GM12878 (cell line): ENCODE measurements around the gene TARS3. TPM values are rescaled to one million over a fixed set of nuclear protein-coding genes. Genes with fewer than 3 reads are reported as not detected.

Experiments used
- ATAC-seq: fragments of 200-7000 bp; cut with Tn5 transposase; 3 replicates; pipeline ENCODE4 v1.9.1; 2020; ENCODE audit warnings: mild to moderate bottlenecking, moderate library complexity
- BruUV-seq: library from RNA; stranded (reverse); fragments of 400-500 nt; replicated peaks from 2 replicates; lab custom pipeline; 2021; lab: Mats Ljungman, UMichigan
- CTCF ChIA-PET: fragments of 300-600 bp; sonication (Branson Sonifier 250); formaldehyde crosslinking; extraction: SDS; loops from one replicate; lab custom pipeline; 2021; ENCODE audit warnings: inconsistent platforms; lab: Yijun Ruan, JAX
- POLR2A ChIA-PET: fragments of 350-600 bp; formaldehyde crosslinking; extraction: SDS; loops from one replicate; lab custom pipeline; 2021; ENCODE audit warnings: inconsistent platforms; lab: Charles Lee
- RAD21 ChIA-PET: fragments of 300-600 bp; sonication (Branson Sonifier 250); formaldehyde crosslinking; loops from one replicate; lab custom pipeline; 2023; ENCODE audit warnings: antibody characterized with exemption; ENCODE audit not compliant: unreplicated experiment; lab: Charles Lee
- SMC1A ChIA-PET: fragments of 300-600 bp; sonication (Branson Sonifier 250); formaldehyde crosslinking; loops from one replicate; lab custom pipeline; 2023; ENCODE audit not compliant: unreplicated experiment, uncharacterized antibody; lab: Charles Lee
- DNase-seq: peaks from one replicate; pipeline ENCODE4 v3.0.0-alpha.2; 2011; ENCODE audit warnings: low read depth, low spot score
- FAIRE-seq: peaks from 3 replicates; lab custom pipeline; 2011; peaks lifted over from hg19 to GRCh38; lab: Jason Lieb, UNC
- H2AFZ ChIP-seq: 2 replicates; pipeline ENCODE4 v1.6.0; 2011; ENCODE audit warnings: low read depth, low read length, control low read depth; ENCODE audit not compliant: control insufficient read depth
- H3K27ac ChIP-seq: 2 replicates; pipeline ENCODE4 v1.5.1; 2011; ENCODE audit warnings: control low read depth; ENCODE audit not compliant: control insufficient read depth, insufficient read depth
- H3K27me3 ChIP-seq, 2 experiments: replicated peaks in 1 of 2; 2 replicates each; pipeline versions ENCODE4 v1.6.0 to v1.6.1; 2011; ENCODE audit warnings: low read length in 1 of 2; ENCODE audit not compliant: control insufficient read depth in 2 of 2, insufficient read depth in 2 of 2
- H3K36me3 ChIP-seq, 2 experiments: 2 replicates each; pipeline ENCODE4 v1.5.1; 2011; ENCODE audit warnings: low read length in 1 of 2; ENCODE audit not compliant: control insufficient read depth in 2 of 2, insufficient read depth in 2 of 2
- H3K4me1 ChIP-seq: 2 replicates; pipeline ENCODE4 v1.6.1; 2011; ENCODE audit warnings: mild to moderate bottlenecking, low read length, moderate library complexity, mixed read lengths; ENCODE audit not compliant: control insufficient read depth, insufficient read depth
- H3K4me2 ChIP-seq: 2 replicates; pipeline ENCODE4 v1.6.0; 2011; ENCODE audit warnings: control low read depth; ENCODE audit not compliant: control insufficient read depth, insufficient read depth
- H3K4me3 ChIP-seq: fragments of 200-600 bp; sonication (generic); 2 replicates; pipeline ENCODE4 v1.5.1; 2016
- H3K79me2 ChIP-seq: 2 replicates; pipeline ENCODE4 v1.6.0; 2011; ENCODE audit warnings: low read length; ENCODE audit not compliant: control insufficient read depth, insufficient read depth
- H3K9ac ChIP-seq: 2 replicates; pipeline ENCODE4 v1.8.0; 2011; ENCODE audit warnings: low read length, control low read depth, mixed read lengths; ENCODE audit not compliant: control insufficient read depth, insufficient read depth
- H3K9me3 ChIP-seq: replicated peaks from 3 replicates; pipeline ENCODE4 v1.5.1; 2011; ENCODE audit warnings: mild to moderate bottlenecking, low read length; ENCODE audit not compliant: control insufficient read depth, insufficient read depth
- H4K20me1 ChIP-seq: 2 replicates; pipeline ENCODE4 v1.6.0; 2011; ENCODE audit not compliant: control insufficient read depth, insufficient read depth
- ASH2L ChIP-seq: fragments of 300-600, 200-600 bp; sonication (generic); IDR thresholded peaks from 2 replicates; pipeline ENCODE4 v1.6.1; 2017; ENCODE audit warnings: low read depth, mild to moderate bottlenecking, borderline replicate concordance
- BMI1 ChIP-seq: fragments of 450-650 bp; IDR thresholded peaks from 2 replicates; pipeline ENCODE4 v1.6.1; 2016; ENCODE audit warnings: mild to moderate bottlenecking, moderate library complexity, borderline replicate concordance
- SP1 ChIP-seq: IDR thresholded peaks from one replicate; pipeline ENCODE4 v1.6.1; 2011; ENCODE audit warnings: low read depth, low read length
- ZNF207 ChIP-seq: fragments of 450-650 bp; IDR thresholded peaks from 2 replicates; pipeline ENCODE4 v1.6.1; 2014; ENCODE audit warnings: antibody characterized with exemption, mild to moderate bottlenecking, borderline replicate concordance
- ZNF384 ChIP-seq: IDR thresholded peaks from 2 replicates; pipeline ENCODE4 v1.6.1; 2012; ENCODE audit warnings: low read depth, mild to moderate bottlenecking, low read length, improper control_type of control experiment, borderline replicate concordance
- WGBS: methylation state at CpG from one replicate; pipeline ENCODE4 v1.1.6; 2016; ENCODE audit warnings: low lambda C conversion rate; ENCODE audit not compliant: insufficient replicate concordance, insufficient coverage; ENCODE audit errors: missing lambda C conversion rate; 5-methylcytosine and 5-hydroxymethylcytosine counted together
- in situ Hi-C: fragments of 300-500 bp; cut with MboI; formaldehyde crosslinking; loops from 9 replicates; pipeline ENCODE4 v1.14.3; 2018; ENCODE audit warnings: mixed read lengths
- intact Hi-C: fragments of 100-400 bp; cut with micrococcal nuclease; formaldehyde crosslinking; loops from one replicate; pipeline ENCODE4 v1.14.2; 2022; ENCODE audit not compliant: unreplicated experiment
- polyA plus RNA-seq, 11 experiments: library from polyadenylated mRNA; depleted of rRNA in 4 of 11; unstranded in 6 of 11; stranded (reverse) in 5 of 11; fragments of >200 nt; fragmentation: Nextera tagmentation in 4 of 11; fragmentation: Illumina TruSeq in 1 of 11; extraction: Ambion mirVana in 4 of 11; extraction: Trizol in 1 of 11; gene quantifications; 1 replicate in 1 of 11; 2 replicates in 10 of 11; pipeline versions ENCODE4 v1.2.1 to v1.2.3, GENCODE V29; 2011 to 2016; ENCODE audit warnings: inconsistent platforms in 2 of 11, missing spikeins in 2 of 11, low read depth in 1 of 11
- total RNA-seq, 4 experiments: library from RNA; depleted of rRNA in 3 of 4; stranded (reverse); fragments of >200 nt in 3 of 4; fragmentation: Illumina TruSeq in 1 of 4; extraction: Trizol in 1 of 4; gene quantifications; 2 replicates each; pipeline versions ENCODE4 v1.2.1 to v1.2.3, GENCODE V29; 2013 to 2021
- TF ChIP-seq, protein P1 (sequence below): IDR thresholded peaks from 2 replicates; pipeline ENCODE4 v1.6.1; 2012; ENCODE audit warnings: low read depth, low read length, improper control_type of control experiment
- TF ChIP-seq, protein P2 (sequence below): IDR thresholded peaks from 2 replicates; pipeline ENCODE4 v1.6.1; 2011; ENCODE audit warnings: low read depth, low read length, improper control_type of control experiment, borderline replicate concordance
- TF ChIP-seq, protein P3 (sequence below): IDR thresholded peaks from 2 replicates; pipeline ENCODE4 v1.6.1; 2012; ENCODE audit warnings: low read length, inconsistent platforms
- TF ChIP-seq, protein P4 (sequence below): fragments of 450-650 bp; IDR thresholded peaks from 2 replicates; pipeline ENCODE4 v1.6.1; 2017; ENCODE audit warnings: mild to moderate bottlenecking, low read depth, inconsistent platforms; ENCODE audit not compliant: poor library complexity, severe bottlenecking
- TF ChIP-seq, protein P5 (sequence below): fragments of 450-650 bp; IDR thresholded peaks from 2 replicates; pipeline ENCODE4 v1.6.1; 2018; ENCODE audit warnings: mild to moderate bottlenecking, low read depth, moderate library complexity; ENCODE audit not compliant: partially characterized antibody
- TF ChIP-seq, protein P6 (sequence below): IDR thresholded peaks from 2 replicates; pipeline ENCODE4 v1.6.1; 2012; ENCODE audit warnings: low read depth, low read length, improper control_type of control experiment

Gene TARS3
- total and polyA plus RNA-seq, 10 of the 15 experiments (the other 5 are each of a cell fraction or from before 2014, with no cell fraction given) = 1.4 to 7.8 (median 5.3) TPM

DNA sequence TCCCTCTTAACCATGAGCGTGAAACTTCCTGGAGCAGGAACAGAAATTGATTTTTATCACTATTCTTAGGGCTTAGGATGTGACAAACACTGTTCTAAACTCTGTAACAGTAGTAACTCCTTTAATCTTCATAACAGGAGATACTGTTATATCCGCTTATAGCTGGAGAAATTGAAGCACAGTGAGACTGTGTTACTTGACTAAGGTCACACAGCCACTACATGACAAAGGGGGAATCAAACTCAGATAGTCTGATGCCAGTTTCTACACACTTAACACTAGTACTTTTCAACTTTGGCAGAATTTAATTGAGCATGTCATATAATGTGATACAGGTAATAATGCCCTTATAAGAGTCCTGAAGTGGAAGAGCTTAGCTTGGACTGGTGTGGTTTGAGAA lies 800 bp upstream of the TARS3 start:
- Histone ChIP-seq H3K27me3 (no peaks in the 10 kb centered on the region), H3K79me2 (no peaks in the 10 kb centered on the region; the same call in 1 of the 2 replicates), H3K9ac (no peak overlapping the region), H4K20me1 (no peaks in the 10 kb centered on the region), H3K9me3 (peaks cover 5% of the 10 kb centered on the region; the same call in 2 of the 3 replicates), H3K4me2 (no peak overlapping the region), H3K4me3 (no peak overlapping the region), H3K4me1 (peaks cover 3% of the 10 kb centered on the region; the same call in 1 of the 2 replicates), H3K36me3 (peaks cover 2 to 9% of the 10 kb centered on the region in 2 experiments; a peak in 2 of 4 replicates), H3K27ac (no peak overlapping the region), H2AFZ (no peak overlapping the region; the same call in 1 of the 2 replicates)
- DNase-seq (no peak), FAIRE-seq (no peak), ATAC-seq (no peak)
- ChIA-PET CTCF (interaction anchor here (1.8 kb wide), 1 partner anchor 56 kb away, joined by 3 read pairs; no protein-coding TSS in a partner anchor), POLR2A (no interaction called here), RAD21 (no interaction called here), SMC1A (no interaction called here)
- intact Hi-C loops = loop anchor here (2.0 kb wide), 1 partner anchor 432 kb away; no protein-coding TSS in a partner anchor
- in situ Hi-C loops = no loop called here
- 50% methylated on average over 2 of the region's 2 CpGs for WGBS
- BruUV-seq = no TSS peak
- TF ChIP-seq, protein P1, sequence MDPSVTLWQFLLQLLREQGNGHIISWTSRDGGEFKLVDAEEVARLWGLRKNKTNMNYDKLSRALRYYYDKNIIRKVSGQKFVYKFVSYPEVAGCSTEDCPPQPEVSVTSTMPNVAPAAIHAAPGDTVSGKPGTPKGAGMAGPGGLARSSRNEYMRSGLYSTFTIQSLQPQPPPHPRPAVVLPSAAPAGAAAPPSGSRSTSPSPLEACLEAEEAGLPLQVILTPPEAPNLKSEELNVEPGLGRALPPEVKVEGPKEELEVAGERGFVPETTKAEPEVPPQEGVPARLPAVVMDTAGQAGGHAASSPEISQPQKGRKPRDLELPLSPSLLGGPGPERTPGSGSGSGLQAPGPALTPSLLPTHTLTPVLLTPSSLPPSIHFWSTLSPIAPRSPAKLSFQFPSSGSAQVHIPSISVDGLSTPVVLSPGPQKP = no peak
- TF ChIP-seq BMI1 = no peak
- TF ChIP-seq, protein P2, sequence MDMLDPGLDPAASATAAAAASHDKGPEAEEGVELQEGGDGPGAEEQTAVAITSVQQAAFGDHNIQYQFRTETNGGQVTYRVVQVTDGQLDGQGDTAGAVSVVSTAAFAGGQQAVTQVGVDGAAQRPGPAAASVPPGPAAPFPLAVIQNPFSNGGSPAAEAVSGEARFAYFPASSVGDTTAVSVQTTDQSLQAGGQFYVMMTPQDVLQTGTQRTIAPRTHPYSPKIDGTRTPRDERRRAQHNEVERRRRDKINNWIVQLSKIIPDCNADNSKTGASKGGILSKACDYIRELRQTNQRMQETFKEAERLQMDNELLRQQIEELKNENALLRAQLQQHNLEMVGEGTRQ = no peak
- no peak for TF ChIP-seq ZNF207
- no peak for TF ChIP-seq ASH2L
- TF ChIP-seq, protein P3, sequence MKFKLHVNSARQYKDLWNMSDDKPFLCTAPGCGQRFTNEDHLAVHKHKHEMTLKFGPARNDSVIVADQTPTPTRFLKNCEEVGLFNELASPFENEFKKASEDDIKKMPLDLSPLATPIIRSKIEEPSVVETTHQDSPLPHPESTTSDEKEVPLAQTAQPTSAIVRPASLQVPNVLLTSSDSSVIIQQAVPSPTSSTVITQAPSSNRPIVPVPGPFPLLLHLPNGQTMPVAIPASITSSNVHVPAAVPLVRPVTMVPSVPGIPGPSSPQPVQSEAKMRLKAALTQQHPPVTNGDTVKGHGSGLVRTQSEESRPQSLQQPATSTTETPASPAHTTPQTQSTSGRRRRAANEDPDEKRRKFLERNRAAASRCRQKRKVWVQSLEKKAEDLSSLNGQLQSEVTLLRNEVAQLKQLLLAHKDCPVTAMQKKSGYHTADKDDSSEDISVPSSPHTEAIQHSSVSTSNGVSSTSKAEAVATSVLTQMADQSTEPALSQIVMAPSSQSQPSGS = no peak
- TF ChIP-seq, protein P4, sequence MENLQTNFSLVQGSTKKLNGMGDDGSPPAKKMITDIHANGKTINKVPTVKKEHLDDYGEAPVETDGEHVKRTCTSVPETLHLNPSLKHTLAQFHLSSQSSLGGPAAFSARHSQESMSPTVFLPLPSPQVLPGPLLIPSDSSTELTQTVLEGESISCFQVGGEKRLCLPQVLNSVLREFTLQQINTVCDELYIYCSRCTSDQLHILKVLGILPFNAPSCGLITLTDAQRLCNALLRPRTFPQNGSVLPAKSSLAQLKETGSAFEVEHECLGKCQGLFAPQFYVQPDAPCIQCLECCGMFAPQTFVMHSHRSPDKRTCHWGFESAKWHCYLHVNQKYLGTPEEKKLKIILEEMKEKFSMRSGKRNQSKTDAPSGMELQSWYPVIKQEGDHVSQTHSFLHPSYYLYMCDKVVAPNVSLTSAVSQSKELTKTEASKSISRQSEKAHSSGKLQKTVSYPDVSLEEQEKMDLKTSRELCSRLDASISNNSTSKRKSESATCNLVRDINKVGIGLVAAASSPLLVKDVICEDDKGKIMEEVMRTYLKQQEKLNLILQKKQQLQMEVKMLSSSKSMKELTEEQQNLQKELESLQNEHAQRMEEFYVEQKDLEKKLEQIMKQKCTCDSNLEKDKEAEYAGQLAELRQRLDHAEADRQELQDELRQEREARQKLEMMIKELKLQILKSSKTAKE = no peak
- TF ChIP-seq, protein P5, sequence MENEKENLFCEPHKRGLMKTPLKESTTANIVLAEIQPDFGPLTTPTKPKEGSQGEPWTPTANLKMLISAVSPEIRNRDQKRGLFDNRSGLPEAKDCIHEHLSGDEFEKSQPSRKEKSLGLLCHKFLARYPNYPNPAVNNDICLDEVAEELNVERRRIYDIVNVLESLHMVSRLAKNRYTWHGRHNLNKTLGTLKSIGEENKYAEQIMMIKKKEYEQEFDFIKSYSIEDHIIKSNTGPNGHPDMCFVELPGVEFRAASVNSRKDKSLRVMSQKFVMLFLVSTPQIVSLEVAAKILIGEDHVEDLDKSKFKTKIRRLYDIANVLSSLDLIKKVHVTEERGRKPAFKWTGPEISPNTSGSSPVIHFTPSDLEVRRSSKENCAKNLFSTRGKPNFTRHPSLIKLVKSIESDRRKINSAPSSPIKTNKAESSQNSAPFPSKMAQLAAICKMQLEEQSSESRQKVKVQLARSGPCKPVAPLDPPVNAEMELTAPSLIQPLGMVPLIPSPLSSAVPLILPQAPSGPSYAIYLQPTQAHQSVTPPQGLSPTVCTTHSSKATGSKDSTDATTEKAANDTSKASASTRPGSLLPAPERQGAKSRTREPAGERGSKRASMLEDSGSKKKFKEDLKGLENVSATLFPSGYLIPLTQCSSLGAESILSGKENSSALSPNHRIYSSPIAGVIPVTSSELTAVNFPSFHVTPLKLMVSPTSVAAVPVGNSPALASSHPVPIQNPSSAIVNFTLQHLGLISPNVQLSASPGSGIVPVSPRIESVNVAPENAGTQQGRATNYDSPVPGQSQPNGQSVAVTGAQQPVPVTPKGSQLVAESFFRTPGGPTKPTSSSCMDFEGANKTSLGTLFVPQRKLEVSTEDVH = no peak
- TF ChIP-seq ZNF384 = no peak
- TF ChIP-seq SP1 = no peak
- TF ChIP-seq, protein P6, sequence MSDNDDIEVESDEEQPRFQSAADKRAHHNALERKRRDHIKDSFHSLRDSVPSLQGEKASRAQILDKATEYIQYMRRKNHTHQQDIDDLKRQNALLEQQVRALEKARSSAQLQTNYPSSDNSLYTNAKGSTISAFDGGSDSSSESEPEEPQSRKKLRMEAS = no peak
